HG02571 (cell line): ENCODE results near the gene APMAP.

Experiments used
- ATAC-seq: cut with Tn5 transposase; IDR thresholded peaks from one replicate; pipeline ENCODE4 v1.9.1; 2021; ENCODE audit warnings: mild to moderate bottlenecking, moderate library complexity; ENCODE audit not compliant: unreplicated experiment

Gene APMAP

GRCh38 chr20:24992487-24993205 lies at the start of gene APMAP:
Gene APMAP (minus strand): TSS chr20:24992751. CDS start chr20:24992688, 63 bp downstream.
- ATAC-seq: peak; percentile 98

DNA sequence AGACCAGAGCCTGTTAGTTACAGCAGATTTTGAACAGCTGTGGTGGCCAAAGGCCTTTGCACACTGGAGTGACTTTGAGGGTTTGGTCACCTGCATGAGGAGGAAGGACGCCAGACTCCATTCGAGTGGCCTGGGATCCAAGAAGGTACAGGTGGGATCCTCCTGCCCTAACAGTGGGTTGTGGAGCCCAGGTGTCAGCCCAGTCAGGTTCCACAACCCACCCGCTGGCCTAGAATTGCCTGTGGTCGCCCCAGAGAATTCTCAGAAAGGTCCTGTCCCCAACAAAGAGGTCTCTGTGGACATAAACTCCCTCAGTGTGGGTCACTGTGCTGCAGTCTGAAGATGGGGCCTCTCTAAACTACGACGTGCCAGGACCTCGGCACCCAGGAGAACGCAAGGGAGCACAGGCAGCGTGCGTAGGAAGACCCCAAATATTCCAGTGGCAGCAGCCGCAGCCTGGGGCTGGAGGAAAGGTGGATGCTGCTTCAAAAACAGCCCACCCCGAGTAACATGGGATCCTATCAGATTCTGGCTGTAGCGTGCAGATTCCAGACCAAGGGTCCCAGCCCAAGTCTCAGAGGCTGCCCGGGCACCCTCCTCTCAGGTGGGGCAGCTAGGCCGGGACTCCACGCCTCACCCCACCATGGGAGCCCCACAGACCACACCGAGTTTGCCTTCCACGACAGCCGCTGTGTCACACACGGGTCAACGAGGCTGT lies 49.4 kb upstream of the APMAP start:
- no peak for ATAC-seq

GRCh38 chr20:25040438-25040831 lies 47.9 kb upstream of the APMAP start:
- no peak for ATAC-seq

- no peak for ATAC-seq
Observed at GRCh38 chr20:25039697-25040437, 47.3 kb upstream of the APMAP start.

DNA sequence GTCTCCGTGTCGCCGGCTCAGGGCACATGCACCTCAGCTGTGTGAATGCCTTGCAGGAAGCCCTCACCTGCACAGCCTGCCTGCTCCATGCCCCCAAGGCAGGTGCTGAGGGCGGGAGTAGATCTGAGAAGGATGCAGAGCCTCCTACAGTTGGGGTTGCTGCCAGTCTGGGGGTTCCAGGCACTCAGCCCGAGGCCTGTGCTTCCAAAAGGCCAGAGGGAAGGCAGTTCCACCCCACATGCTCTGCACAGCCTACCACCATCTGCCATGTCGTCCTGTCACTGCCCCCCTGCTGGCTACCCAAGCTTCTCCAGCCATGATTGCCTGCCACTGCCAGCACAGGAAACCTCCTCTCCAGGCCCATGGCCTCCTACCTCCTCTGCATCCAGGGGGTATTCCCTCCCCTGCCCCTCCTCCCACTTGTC lies 46.1 kb upstream of the APMAP start:
- no peak for ATAC-seq

DNA sequence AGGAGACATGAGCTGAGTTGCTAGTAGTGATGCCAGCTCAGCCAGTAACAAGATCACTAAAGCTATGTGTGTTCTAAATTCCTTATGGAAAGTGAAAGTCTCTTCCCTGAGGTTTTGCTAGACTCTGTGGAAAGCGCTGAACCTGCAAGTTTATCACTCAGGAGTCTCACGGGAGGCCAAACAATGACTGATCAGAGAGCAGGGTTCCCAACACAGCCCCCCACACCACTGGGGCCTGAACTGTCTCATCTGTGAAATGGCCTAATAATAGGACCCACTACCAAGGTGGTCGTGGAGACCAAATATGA lies 45.5 kb upstream of the APMAP start:
- ATAC-seq: no peak

DNA sequence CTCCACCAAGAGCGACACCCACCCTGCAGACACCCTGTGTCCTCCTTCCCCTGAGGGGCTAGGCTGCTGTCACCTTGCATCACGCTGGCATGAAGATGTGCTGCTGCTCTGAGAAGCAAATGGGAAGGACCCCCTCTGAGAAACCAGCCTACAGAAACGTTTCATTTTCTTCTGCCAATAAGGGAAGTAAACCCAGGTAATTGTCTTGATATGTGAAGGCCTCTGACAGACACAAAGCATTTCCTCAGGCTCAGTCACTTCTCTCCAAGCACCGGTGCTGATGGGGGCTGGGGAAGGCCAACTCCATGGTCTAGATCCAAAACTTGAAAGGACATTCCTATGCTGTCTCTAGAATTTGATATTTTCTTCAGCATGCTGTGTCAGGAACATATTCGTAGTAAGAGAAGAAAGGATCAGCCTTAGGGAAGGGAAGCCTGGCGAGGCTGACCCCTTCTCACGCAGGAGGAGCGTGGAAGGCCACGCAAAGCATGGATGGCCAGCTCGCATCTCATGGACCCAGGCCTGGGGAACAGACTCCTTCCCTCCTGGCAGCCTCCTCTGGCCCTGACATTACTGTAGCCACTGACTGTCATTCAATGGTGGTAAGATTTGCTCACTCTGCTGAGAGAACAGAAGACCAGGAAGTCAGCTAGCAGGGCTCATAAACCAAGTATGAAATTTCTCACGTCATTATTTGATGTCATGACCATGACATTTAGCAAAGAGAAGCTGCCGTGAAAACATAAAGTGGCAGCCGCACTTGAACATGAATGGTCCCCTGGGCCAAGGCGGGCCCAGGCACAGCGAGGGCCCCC lies 44.9 kb upstream of the APMAP start:
- ATAC-seq: no peak

DNA sequence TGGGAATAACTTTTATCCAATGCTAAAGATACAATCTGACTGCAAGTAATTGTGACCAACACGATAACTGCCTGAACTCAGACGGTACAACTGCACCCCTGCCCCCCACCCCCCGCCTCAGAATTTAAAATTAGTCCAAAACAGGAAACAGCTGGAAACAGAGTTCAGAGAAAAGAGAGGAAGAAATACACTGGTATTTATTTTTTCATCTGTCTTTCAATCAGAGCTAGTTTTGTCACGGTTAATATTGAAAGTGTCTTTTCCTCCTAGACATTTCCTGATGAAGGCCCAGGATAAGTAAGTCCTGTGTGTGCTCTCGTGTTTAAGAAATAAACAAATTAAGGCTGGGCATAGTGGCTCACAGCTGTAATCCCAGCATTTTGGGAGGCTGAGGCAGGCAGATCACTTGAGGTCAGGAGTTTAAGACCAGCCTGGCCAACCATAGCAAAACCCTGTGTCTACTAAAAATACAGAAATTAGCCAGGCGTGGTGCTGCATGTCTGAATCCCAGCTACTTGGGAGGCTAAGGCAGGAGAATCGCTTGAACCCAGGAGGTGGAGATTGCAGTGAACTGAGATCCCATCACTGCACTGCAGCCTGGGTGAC lies 43.9 kb upstream of the APMAP start:
- no peak for ATAC-seq

DNA sequence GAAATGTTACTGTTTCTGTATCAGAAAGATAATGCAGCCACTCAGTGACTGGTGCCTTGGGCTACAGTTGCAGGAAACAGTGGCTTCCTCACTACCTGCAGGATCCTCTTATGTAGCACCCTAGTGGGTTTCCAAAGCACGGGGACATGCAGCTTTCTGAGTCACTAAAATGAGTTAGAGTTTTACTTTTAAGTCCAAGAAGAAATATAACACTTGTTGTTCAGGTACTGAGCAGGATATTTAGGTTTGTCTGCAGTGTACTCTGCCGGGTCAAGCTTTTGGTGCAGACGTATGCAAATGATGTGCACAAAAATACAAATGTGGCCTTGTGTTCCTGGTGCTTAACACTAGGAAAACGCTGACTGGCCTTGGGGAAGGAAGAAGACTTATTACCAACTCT lies 43.4 kb upstream of the APMAP start:
- ATAC-seq: no peak

DNA sequence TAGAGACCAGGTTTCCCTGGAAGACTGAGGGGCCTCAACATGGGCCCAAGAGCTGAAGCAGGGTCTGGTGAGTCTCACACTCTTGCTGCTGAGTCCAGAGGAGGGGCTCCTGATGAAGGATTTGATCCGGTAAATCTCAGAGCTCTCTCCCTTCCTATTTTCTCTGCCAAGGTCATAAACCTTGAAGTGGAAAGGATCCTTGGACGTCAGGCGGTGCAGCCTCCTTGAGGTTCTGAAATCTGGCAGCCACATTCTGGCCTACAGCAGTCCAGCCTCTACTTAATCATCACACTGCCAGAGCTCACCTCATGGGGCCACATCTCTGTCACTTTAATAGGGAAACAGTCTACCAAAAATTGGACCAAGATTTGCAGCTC lies 41.4 kb upstream of the APMAP start:
- no peak for ATAC-seq

GRCh38 chr20:25033265-25033923 lies 40.8 kb upstream of the APMAP start:
- ATAC-seq: no peak

GRCh38 chr20:25032478-25033264 lies 40.1 kb upstream of the APMAP start:
- ATAC-seq: no peak

- ATAC-seq: no peak
Observed at GRCh38 chr20:25032065-25032477, 39.5 kb upstream of the APMAP start.

GRCh38 chr20:25031241-25031640 lies 38.7 kb upstream of the APMAP start:
- ATAC-seq: no peak

DNA sequence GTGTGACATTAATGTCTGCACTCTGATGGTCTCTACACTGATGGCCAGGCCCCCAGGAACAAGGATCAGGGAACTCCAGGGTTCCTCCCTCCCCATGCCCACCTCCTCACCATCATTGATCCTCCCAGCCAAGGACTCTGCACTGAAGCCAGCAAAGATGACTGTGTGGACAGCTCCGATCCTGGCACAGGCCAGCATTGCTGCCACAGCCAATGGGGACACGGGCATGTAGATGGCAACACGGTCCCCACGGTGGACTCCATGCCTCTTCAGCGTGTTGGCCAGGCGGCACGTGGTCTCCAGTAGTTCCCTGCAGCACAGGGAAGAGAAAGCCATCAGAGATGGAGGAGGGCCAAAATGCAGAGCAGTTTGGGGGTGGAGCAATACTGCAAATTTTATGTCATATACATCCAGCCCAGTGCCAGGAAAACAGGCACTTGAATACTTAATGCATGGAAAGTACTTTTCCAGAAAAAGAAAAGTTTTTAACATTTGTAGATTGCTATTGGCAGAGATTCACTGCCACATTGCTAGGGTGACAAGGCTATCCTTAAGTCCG lies 38.2 kb upstream of the APMAP start:
- ATAC-seq: no peak

GRCh38 chr20:25030007-25030648 lies 37.6 kb upstream of the APMAP start:
- no peak for ATAC-seq

- ATAC-seq: no peak
Observed at GRCh38 chr20:25025986-25026605, 33.5 kb upstream of the APMAP start.
